Suppressor macrophage (primary cell): Measurements from ENCODE around the gene RALGDS.

Experiments used
- DNase-seq, 4 experiments: peaks; one replicate each; pipeline ENCODE4 v3.0.0-alpha.2; 2020 to 2022

RALGDS gene

DNA sequence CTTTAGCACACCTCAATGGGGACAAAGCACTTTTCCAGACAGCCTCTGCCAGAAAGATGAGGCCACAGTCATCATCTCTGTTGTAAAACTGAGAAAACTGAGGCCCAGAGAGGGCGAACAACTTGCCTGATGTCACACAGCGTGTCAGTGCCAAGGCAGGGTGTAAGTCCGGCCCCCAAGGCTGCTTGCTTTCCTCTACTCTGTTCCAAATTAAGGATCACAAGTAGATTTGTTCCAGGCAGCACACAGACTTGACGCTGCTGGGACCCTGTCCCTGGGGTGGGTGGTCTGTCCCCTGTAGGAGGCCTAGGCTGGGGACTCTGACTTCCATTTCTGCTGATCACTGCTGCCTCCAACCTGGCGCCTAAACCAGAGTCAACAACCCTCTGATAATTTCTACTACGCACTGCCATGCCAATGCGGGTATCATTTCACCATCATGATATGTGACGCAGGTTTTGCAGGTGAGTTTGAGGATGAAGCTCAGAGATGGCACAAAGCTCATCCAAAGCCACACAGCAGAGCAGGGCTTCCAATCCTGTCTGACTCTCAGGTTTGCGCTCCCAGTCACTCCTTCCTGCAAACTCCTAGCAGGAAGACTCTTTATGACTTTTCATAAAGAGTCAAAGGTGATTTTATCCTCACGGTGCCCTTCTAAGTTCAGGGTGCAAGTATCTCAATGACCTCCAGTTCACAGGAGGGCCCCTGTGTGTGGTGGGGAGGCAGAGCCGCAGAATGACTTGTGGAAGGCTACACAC lies 13.5 kb upstream of the RALGDS start:
- no peak for DNase-seq

DNA sequence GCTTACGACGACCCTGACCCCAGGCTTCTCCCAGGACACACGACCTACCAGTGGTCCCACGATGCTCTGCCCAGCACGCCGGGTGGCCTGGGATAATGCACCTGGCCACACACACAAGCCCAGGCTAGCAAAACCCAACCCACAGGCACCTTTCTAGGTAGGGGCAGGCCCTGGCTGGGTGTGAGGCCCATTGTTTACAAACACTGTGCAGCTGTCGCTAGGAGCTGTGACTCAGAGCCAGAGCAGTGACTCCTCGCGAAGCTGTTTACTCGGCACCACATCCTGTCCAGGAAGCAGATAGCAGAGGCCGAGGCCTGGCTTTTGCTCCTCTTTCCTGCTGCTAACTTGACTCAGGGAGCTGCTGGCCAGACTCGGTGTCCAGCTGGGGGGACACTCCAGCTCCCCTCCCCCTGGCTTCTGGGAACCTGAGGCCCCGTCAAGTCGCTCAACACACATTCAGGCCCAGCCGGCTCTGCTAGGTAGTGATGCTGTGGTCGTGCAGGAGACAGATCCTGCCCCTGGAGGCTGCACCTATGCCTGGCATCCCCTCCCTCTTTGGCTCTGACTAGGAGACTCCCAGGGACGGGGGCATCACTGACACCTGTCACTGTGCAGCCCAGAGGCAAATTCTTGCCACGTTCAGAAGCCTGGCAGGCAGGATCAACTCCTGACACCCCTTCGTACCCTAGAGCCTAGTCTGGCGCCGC lies 12.8 kb upstream of the RALGDS start:
- peak; percentile 65 to 83 (median 80) for DNase-seq

DNA sequence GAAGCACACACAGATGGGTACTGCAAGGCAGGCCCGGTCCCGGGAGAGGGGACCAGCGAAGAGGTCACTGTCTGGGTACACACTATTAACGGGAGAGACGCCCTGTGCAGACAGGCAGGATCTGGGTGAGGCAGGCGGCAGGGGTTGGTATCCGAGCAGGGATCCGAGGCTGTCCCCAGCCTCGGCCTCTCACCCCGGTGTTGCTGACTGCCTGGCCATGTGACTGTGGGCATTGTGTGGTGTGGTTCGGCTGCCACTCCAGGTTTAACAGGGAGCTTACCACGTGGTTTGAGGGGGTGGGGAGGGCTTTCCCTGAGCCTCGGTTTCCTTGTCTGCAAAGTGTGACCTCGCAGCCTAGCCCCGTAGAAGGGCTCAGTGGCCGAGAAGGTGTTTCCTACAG lies 11.1 kb upstream of the RALGDS start:
- DNase-seq, result no peak

DNA sequence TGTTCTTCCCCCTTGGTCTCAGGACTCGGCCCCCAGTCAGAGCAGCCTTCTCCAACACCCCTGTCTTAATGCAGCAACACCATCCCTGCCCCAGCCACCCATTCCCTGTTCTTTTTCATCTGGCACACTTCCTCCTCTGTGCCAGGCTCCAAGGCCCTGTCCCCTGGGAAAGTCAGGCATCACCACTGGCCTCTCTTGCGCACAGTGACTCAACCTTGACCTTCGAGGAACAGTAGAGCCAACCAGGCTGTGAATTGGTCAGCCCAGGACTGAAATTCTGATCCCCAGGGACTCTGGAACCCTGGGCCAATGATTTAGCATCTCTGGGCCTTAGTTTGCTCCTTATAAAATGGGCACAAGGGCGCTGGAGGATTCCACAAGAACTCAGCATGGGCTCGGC lies 10.5 kb upstream of the RALGDS start:
- DNase-seq, result no peak

DNA sequence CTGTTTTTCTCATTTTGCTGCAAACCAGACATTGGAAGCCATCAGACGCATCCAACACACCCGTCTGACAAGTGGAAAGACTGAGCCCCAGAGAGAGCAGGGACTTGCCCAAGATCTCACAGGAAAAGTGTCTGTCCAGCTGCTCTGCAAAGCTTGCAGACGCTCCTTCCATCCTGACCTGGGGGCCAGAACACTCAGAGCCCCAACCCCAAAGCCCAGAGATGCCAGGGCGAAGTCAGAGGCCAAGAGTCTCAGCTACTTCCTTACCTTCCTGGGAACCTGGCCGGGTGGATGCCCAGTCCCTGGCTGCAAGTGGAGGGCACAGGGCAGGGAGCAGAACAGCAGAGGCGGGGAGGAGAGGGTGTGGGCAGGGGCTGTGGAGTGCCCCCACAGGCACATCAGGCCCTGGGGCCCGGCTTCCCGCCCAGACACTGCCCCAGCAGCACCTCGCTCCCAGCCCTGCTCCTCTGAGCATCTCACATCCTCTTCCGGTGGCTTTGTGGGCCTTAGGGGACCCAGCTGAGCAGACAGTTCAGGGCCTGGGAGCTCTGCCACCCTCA lies 9.7 kb upstream of the RALGDS start:
- DNase-seq, result no peak

DNA sequence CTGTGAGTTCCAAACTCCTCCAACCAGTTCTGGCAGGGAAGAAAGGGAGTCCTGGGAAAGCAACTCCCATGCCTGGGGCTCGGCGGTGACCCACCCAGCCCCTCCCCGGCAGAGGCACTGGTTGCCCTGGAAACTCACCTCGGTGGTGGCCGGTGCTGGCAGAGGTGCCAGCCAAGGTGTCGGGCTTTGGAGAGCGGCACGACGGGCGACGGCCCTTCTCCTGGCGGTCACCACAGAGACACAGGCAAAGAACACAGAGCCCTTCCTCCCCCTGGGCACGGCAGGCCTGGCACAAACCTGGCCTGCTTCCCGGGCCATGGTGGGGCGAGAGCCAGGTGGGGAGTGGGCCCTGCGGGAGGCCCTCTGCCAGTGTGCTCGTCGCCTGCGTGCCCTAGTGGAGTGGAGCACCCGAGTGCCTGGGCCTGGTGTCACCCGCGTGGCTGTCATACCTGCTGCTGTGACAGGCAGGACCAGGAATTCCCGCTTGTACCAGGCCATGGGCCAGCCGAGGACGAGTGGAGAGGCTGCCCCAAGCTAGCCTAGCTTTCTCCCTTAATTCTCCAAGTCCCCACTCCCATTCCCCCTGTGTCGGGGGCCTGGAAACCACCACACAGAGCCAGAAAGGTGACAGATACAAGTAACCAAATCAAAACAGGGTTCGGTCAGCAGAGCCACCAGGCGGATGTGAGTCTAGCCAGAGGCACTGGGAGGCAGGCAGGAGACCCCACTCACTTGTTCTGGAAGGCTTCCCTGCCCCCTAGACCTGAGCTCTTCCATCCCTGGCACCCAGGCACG lies 8.2 kb upstream of the RALGDS start:
- no peak for DNase-seq

DNA sequence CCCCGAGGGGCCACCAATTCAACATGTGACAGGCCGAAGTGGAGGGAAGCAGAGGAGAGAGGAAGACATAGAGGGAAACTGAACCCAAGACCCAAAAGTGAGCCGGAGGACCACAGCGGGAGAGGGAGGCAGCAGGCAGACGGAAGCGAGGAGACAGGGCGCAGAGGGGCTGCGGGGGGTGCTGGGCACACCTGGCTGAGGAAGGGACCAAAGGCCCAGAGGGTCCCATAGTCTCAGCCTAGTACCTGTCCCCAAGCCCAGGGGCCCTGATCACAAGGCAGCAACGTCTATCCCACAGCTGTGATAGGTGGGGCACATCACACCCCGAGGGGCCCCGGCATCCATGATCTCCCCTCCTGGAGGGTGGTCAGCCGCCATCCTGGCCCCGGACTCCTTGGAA lies 7.1 kb upstream of the RALGDS start:
- no peak for DNase-seq

DNA sequence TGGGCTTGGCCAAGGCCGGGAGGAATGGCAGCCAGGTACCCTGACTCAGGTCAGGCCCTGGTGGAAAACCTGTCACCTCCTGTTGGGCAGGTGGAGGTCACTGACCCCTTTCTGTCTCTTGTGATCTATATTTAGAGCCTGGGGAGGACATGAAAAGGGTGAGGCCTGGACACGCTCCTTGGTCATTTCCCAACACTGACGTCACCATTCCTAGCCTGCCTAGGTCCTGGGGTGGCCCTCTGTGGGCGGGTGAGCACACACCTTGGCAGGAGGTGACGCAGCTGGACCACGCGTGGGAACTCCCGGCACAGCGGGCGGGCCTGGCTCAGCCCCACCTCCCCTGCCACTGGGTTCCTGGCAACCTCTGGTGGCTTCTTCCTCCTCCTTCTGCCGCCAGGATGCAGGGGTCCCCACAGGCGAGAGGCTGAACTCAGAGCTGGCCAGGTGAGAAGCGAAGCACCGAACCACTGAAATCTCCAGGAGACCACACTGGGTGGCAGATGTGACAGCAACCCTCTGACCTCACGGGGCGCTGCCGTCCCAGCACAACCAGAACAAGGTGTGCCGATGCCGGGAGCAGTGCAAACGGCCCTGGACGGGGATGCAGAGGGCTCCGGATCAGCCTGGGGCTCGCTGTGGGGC lies 6.4 kb upstream of the RALGDS start:
- DNase-seq, result no peak

DNA sequence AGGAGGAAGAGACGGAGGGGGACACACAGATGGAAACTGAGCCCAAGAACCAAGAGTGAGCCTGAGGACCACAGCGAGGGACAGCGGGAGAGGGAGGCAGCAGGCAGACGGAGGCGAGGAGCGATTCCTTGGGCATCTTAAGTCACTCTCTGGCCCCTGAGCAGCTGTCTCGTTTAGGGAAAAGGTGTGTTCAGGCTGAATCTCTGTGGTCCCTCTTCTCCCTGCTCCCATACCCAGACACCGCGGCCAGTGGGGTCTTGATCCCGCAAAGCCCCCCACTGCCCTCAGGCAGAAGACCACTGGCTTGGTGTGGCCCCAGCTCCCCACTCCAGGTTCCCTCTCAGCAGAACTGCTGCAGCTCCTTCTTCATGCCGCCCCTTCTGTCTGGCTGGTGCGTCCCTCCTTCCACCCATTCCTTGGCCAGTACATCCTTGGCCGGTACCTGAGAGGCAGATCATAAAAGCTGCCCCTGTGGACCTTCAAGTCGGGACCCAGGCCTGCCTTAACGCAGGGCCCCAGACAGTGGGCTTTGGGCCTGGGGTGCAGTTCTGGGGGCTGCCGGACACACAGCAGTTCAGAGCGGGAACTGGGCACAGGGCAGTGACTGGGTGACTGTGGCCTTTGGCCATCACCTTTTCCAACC lies 5.8 kb upstream of the RALGDS start:
- DNase-seq, result no peak

DNA sequence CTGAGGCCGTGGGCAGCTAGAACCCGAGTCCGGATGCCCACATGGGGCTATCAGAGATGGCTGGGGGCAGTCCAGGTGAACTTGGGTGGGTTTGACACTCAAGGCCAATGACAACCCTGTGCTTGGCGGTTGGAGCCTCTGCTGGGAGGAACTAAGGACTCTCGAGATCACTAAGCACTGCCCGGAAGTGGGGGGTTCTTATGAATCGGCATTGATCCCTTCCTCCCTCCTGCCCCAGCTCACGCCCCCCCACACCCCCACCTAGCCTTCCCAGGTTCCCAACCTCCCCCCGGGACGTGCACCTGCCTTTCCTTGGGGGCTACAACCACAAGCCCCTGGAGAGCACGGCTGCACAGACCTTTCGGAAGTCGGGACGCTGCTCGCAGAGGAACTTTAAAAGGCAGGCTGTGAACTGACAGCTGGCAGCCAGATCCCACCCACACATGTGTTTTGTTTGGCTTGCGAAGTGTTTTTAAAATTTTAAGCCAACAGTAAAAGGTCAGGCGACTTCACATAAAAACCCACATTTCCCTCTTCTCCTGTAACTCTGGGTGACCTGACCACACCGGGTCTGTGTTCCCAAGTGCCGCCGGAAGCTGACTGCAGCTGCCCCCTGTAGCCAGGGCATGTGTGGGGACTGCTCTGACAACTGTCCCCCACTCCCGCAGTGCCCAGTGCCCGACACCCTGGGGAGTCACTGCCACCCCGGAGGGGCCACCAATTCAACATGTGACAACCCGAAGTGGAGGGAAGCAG lies 5.1 kb upstream of the RALGDS start:
- DNase-seq, result peak; percentile 46 to 79 (median 72)

DNA sequence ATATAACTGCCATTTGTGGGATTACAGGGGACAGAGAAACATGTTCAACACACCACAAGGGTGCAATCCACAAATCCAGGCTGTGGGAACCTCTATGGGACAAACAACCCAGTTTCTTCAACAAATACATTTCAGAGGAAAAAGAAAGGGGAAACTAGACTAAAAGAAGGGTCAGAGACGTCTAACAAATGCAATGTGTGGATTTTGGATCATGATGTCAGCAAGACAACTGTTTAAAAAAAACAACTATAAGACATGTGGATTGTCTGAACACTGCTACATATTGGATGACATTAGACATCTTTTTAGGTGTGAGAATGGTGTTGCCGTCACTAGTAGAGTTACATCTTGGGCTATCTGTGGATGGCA lies 3.9 kb upstream of the RALGDS start:
- peak in 3 of 4 experiments; percentile 10 to 54 (median 46) for DNase-seq

DNA sequence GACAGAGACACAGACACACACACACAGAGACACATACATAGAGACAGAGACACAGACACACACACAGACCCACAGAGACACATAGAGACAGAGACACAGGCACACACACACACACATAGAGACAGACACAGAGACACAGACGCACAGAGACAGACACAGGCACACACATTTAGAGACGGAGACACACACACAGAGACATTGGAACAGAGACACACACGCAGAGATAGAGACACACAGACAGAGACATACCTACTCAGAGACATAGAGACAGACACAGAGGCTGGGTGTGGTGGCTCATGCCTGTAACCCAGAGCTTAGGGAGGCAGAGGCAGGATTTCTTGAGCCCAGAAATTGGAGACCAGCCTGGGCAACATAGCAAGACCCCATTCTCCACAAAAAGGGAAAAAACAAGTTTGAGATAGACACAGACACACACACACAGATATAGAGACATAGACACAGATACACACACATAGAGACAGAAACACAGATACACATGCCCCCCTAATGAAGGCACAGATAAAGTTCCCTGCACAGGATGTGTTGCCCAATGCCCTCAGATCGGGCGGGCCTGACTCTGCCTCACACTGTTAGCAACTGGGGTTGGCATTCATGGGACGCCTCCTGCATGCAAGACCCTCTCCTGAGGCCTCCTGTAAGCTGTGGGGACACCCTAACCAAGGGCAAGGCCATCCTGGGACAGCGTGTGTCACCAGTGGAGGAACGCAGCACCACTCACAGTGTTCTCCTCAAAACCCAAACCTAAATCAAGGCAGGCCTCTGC lies 3.3 kb upstream of the RALGDS start:
- peak in 3 of 4 experiments; percentile 43 to 57 (median 45) for DNase-seq

DNA sequence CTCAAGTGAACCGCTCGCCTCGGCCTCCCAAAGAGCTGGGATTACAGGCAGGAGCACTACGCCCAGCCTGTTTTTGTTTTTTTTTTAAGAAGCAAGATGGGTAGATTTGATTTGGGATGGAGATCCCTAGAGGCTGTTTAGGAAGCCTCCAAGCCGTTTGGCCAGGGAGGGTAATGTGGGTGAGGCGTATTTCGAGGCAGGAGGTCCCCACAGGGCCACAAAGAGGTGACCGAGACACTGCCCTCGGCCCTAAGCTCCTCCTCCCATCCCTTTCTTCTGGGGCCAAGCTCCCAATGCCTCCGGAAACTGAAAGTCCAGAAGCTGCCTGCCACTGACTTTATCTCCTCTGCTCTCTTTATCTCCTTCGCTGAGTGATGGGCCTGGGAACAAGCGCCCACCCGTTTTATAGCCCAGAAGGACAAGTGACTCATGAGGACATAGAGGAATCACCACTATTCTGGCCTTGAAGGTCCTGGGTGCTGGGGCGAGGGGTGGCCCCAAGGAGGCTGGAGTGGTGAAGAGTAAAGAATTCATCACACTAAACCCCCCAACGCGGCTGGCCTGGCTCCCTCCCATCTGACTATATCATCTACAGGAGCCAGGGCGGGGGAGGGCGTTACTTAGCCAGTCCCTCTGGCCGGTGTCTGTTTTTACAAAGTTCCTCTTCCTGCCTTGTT lies 2.0 kb upstream of the RALGDS start:
- DNase-seq, result peak in 3 of 4 experiments; percentile 21 to 33 (median 22)

DNA sequence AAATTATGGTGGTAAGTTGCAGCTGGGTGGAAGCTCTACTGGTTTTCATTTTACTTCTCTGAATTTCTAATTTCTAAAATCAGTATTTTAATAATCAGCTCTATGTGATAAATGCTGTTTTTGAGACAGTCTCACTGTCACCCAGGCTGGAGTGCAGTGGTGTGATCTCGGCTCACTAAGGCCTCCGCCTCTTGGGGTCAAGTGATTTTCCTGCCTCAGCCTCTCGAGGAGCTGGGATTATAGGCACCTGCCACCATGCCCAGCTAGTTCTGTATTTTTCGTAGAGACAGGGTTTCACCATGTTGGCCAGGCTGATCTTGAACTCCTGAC lies 1.5 kb upstream of the RALGDS start:
- DNase-seq, result peak in 1 of 4 experiments; percentile 31

DNA sequence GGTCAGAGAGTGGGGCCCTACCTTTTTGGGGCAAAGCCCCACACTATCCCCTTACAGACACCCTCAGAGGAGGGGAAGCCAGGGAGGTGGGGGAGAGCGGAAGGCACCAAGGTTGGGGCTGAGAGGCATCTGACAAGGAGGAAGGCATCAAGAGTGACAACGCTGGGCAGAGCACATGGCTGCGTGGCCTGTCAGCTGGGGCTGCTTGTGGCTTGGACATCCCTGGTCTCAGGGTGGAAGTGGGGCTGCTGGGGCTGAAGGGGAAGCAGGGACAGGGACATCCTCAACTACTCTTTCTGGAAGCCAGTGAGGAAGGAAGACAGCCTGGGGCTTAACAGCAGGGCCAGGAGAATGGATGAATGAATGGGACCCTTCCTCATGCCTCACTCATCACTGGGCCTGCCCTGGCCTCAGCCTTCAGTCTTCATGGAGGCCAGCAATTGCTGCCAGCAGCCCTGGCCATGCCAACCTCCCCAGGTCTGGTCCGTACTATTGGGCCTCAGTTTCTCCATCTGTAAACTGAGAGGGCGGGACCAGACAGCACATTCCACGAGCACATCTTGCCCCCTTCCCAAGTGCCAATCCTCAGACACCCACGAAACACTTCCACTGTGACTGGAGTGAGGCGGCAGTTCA lies 993 bp upstream of the RALGDS start:
- peak; percentile 84 to 92 (median 92) for DNase-seq

DNA sequence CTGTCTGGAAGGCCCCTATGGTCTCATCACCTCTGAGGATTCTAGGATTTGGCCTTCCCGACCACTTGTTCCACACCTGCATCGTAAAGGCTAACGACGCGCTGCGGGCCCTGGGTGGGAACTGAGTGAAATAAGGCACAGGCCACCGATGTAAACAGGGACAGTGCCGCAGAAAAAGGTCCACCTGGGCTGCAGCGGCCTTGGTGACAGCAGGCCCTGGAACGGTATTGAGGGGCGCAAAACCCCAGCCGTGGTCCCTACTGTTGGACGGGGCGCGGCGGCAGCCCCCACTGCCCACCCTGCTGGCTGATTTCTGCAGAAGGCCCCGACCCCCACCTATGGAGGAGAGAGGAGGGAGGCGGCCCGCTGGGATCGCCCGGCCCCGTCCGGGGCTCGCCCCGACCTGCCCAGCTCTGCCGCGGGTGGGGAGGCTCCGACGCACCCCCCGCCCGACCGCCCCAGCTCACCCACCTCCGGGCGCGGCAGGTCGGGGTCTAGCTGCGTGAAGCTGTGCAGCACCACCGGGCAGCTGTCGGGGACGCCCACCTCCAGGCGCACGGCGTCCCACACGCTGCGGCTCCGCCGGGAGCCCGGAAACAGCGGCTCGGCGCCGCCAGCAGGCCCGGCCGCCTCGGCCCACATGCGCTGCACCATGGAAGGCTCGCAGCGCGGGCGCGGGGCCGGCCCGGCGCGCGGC lies 391 bp downstream of the RALGDS start:
- peak in 1 of 4 experiments; percentile 25 for DNase-seq

DNA sequence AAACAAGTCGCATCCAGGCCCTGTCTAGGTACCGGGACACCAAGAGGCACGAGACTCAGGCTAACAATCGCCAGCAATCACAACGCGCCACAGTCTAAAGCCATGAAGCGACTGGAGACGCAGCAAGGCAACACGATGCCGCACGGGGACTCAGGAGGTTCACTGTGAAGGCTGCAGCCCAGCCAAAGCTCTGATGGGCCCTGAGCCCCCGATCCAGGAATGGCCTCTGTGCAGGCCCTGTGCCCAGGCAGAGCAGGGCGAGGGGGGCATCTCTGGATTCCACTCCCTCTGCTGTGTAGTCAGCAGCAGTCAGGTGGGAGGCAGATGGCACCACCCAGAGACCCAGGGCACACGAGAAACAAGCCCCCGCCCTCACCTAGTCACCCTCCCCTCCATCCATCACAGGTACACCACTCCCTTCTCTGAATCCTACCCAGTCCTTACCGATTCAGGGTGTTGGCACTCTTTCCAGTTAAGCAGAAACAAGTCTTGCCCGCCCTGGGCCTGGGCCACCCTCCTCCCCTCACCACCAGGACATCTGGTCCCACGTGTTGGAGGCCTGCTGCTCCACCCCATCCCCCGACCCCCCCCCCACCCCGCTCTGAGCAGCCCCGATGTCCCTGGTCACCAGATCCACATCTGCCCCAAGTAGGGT lies 1.1 kb downstream of the RALGDS start:
- peak in 1 of 4 experiments; percentile 10 for DNase-seq
